Stomach (tissue), 4 donors: ENCODE measurements around the gene PCP4L1.

Experiments used
- EP300 ChIP-seq: sonication (generic); formaldehyde crosslinking; IDR thresholded peaks from one replicate; pipeline ENCODE4 v1.6.1; 2017; ENCODE audit warnings: antibody characterized with exemption
- POLR2A ChIP-seq, 4 donors: fragments of 450-650 bp; IDR thresholded peaks; one replicate each; pipeline ENCODE4 v1.6.1; 2016; ENCODE audit warnings: antibody characterized with exemption in 4 of 4, control low read depth in 2 of 4, mild to moderate bottlenecking in 1 of 4, moderate library complexity in 1 of 4
- POLR2AphosphoS5 ChIP-seq, 3 donors: sonication (generic); formaldehyde crosslinking; IDR thresholded peaks; one replicate each; pipeline ENCODE4 v1.6.1; 2016; ENCODE audit warnings: antibody characterized with exemption in 3 of 3
- TF ChIP-seq, protein P1 (sequence below), 7 experiments: fragments of 450-650 bp in 4 of 7; fragments of 200-600 bp in 3 of 7; sonication (generic) in 3 of 7; IDR thresholded peaks; one replicate each; pipeline ENCODE4 v1.5.1; 2016 to 2019; ENCODE audit warnings: antibody characterized with exemption in 7 of 7, control low read depth in 2 of 7, mild to moderate bottlenecking in 1 of 7

- TF ChIP-seq POLR2AphosphoS5 (IDR thresholded peaks at IDR 0.05) (no peak), POLR2A (IDR thresholded peaks at IDR 0.05) (no peak), EP300 (no peak)
- TF ChIP-seq, protein P1, sequence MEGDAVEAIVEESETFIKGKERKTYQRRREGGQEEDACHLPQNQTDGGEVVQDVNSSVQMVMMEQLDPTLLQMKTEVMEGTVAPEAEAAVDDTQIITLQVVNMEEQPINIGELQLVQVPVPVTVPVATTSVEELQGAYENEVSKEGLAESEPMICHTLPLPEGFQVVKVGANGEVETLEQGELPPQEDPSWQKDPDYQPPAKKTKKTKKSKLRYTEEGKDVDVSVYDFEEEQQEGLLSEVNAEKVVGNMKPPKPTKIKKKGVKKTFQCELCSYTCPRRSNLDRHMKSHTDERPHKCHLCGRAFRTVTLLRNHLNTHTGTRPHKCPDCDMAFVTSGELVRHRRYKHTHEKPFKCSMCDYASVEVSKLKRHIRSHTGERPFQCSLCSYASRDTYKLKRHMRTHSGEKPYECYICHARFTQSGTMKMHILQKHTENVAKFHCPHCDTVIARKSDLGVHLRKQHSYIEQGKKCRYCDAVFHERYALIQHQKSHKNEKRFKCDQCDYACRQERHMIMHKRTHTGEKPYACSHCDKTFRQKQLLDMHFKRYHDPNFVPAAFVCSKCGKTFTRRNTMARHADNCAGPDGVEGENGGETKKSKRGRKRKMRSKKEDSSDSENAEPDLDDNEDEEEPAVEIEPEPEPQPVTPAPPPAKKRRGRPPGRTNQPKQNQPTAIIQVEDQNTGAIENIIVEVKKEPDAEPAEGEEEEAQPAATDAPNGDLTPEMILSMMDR (IDR thresholded peaks at IDR 0.05): no peak
These were observed 71.8 kb downstream of the PCP4L1 start for GRCh38 chr1:161330346-161330745.
